HG02763 (cell line): ENCODE measurements around the gene VWF.
"Not testable (repeated sequence)": the region's sequence is repeated elsewhere in the genome, so short reads cannot be mapped to it uniquely, and the experiment has no call there.

Source experiments
- ATAC-seq: cut with Tn5 transposase; IDR thresholded peaks from one replicate; pipeline ENCODE4 v1.9.1; 2021; ENCODE audit warnings: mild to moderate bottlenecking, moderate library complexity; ENCODE audit not compliant: unreplicated experiment

The VWF gene

DNA sequence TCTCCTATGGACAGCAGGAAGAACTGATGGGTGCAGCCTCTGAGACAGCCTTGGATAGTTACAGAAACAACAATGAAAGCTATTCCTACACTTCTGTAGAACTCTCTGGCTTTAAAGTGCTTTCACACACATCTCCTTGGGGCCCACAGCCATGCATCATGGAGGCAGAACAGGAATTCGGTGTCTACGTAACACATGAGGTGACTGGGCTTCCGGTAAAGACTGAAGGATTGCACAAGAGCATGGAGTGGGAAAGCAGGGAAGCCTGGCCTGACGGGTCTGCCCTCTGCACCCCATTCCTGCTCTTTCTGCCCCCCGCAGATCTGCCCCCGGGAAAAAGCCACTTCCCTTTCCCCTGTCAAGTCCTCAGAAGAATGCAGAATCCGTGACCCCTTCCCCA is 82.6 kb downstream of the VWF start:
- no peak for ATAC-seq

DNA sequence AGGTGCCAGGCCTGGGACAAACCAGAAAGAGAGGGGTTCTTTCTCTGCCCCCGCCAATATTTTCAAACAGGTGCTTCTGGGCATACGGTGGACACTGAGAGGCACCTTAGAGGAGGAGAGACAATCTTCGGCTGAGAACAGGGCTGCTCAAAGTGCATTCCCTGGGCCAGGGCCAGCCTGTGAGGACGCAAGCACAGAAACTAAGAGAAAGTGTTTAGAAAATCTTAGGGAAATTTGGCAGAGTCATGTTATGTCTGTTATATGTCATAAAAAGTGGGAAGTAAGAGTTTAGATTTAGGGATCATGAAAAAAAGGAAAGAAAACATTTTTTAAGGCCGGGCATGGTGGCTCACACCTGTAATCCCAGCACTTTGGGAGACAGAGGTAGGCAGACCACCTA is 83.7 kb downstream of the VWF start:
- no peak for ATAC-seq

DNA sequence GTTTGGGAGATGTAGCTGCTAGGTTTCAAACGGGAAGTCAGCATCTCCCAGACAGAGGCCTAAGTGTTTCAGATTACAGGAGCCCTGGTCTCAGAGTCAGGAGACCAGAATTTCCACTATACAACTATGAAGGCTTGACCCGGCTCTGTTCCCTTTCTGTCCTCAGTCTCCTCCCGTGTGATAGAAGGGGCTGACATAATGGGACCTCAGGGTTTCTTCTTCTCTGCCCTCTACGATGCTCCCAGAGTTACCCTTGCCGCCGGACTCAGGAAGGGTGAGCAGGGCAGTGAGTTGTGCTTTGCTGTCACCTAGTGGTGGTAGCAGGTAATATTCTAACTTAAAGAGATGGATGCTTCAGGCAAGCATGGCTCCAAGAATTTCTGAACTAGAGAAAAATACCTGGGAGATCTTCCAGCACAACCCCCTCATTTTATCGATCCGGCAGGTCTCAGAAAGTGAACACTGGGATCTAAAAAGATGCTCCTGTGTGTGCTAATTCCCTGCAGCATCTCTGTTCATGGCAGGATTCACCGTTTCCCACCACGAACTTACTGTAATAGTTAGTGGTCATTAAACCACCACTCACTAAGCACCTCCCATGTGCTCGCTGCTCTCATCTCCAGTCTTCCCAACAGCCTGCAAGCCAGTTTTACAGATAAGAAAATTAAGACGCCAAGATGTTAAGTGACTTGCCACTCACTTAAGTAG is 84.4 kb downstream of the VWF start:
- no peak for ATAC-seq

DNA sequence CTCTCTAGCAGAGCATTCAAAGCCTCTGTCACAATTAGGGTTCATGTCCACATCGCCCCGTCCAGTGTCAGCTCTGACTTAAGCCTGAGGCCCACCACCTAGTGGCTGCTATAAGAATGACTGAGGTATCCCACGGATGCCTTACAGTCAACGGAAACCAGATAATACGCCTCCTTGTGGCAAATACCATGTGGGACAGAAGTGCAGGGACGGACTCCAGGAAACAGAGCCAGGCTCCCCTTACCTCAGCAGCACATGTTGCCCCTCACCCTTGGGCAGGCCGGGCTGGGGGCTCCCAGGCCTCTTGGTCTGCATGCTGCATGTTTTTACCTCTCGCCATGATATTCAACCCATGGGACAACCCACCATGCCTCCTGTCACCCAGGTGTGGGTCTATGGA is 86.3 kb downstream of the VWF start:
- no peak for ATAC-seq

DNA sequence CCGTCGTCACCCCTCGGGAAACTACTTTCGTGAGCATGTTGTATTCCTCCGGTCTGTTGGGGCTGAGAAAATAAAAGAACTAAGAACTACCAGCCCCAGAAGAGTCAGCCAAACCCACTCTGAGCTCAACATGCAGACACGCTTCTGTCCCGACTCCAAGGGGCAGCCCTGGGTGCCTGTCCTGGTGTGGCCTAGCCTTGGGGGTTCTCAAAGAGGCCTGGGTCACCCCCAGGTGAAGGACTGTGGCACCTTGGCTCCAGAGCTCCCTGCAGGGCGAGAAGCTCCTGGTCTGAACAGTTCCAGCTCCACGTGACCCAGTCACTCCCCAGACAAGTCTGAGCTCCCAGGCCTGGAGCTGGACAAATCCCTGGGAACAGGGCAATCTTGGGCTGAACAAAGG is 87.0 kb downstream of the VWF start:
- ATAC-seq: no peak

DNA sequence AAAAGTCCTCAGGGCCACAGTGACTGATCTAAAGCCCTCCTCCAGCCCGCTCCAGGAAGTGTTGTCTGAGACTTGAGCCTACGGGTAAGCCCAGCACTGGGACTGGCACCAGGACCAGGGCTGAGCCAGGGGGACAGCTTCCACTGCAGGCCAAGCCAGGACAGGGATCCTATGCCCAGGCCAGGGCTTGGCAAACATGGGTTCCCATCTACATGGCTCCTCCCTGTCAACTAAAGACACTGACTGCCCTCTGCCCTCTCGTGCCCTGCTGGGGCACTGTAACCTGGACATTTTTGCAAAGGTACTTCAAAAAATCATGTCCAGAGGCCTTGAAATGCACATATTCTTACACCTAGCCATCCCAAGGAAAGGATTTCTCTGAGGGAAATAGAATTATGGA is 88.0 kb downstream of the VWF start:
- no peak for ATAC-seq

DNA sequence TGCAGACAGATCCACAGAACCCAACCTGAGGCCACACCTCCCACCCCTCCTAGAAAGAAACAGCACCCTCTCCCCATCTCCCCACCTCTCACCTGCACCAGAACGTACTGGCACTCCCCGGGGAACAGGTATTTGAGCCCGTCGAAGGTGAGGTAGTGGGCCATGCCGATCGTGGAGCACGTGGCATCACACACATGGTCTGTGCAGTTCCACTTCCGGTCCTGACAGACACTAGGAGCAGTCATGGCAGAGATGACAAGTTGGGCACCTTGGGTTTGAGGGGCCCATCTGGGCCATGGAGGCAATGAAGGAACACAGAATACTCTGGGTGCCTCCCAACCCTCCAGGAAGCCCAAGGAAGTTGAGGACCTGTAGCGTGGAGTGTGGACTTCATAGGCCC is 89.9 kb downstream of the VWF start:
- no peak for ATAC-seq

DNA sequence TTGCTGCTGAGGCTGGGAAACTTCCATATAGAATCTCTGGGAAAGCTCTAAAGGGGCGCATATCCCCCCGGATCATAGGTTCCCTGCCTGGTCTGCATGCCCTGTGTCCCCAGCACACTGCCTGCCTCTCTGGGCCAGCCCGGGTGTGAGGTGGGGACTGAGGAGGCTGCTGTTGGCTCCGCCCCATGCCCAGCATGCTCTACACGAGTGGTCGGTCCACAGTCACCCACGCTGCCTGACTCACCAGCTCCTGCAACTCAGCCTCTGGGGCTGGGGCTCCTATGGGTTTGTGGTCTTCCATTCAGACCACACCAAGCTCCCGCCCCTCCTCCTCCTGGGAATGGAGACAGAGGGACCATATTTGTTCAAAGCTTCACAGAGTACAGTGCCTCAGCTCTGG is 90.9 kb downstream of the VWF start:
- ATAC-seq: no peak

DNA sequence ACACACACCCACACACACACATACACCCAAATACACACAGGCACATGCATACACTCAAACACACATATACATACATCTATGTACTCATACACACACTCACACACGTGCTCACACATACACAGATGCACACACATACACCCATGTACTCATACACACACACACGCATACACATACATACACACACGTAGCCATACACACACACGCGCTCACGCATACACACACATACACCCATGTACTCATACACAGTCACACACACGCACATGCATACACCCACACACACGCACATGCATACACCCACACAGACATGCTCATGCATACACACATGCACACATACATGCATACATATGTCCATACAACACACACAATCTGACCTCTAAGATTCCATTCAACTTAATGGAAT is 91.7 kb downstream of the VWF start:
- no peak for ATAC-seq

DNA sequence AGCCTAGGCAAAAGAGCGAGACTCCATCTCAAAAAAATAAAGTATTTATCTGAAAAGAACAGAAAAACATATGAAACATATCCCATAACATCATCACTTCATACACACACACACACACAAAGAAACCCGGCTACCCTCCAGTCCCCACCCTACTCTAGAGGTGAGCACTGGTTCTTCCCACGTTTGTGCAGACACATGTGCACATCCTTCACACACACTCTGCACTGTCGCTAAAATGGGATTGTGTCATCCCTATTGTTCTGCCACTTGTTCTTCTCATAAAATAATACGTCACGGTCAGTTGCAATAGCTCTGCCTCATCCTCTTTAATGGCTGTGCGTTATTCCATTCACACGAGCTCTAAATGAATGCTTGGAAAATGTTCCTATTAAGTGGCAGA is 93.5 kb downstream of the VWF start:
- no peak for ATAC-seq

DNA sequence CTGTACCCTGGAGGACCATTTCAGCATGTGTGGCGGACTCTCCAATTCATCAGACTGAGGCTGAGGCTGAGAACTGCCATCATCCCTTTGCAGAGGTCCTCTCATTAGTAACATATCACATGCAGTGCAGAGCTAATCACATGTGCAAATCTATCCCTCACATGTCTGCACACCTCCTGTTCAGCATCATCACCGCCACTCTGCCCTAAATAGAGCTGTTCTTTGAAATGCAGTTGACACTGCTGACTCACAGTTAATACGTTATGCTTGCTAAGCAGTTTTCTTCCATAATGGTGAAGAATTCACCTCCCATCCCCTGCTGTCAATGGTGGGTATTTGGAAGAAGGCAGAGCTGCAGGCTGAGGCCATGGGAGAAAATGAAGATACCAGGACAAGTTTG is 94.4 kb downstream of the VWF start:
- ATAC-seq: no peak

DNA sequence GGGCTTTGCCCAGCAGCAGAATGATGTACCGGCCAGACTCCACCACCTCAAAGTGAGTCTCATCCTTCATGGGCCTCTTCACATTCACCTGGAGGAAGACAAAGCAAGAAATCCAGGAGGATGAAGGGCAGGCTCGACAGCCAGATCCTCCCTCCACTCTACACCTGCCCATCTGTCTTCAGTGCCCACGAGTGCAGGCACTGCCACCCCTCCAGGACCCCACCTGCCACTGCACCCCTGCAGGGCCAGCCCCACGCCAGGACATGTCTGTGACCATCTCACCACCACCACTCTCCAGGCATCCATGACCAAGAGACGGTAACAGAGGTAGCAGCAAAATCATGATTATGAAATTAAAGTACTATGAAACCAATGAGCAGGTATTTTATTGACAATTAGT is 95.1 kb downstream of the VWF start:
- no peak for ATAC-seq

DNA sequence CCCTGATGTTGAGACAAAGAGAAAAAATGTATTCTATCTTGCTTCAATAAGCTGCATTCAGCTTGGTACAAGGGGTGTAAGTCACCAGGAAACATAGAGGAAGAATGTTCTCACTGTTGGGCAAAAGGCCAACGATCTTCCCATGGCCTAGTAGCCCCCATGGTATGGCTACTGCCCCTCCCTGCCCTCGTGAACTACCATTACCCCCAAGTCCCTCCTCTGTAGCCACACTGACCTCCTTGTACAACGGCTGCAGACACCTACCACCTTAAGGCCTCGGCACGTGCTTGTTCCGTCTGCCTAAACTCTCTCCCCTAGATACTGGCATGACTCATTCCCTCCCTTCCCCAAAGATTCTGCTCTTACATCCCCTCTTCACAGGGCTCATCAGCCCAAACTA is 97.5 kb downstream of the VWF start:
- ATAC-seq: no peak

DNA sequence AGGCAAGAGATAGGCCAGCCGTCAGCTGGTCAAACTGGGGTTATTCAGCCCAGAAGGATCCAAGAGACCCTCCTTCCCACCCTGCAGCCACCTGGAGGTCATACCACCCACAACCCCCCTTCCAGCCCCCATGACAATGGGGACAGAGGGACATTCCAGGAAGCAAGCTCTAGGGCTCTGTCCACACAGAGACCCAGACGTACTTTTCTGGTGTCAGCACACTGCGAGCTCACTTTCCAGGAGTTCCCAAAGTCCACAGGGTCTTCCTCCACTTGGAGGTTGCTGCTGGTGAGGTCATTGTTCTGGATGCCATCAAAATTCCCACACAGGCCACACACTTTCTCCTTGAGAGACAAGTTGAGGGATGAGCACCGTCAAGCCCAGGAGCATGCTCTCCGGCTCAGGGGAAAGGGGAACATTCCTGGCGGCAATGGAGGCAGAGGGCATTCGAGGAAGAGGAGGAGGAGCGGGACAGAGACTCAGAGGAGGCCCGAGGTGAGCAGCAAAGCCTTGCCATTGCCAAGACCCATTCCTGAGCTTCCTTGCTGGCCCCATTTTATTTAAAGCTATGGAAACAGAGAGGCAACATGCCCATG is 98.7 kb downstream of the VWF start:
- not testable (repeated sequence) for ATAC-seq

DNA sequence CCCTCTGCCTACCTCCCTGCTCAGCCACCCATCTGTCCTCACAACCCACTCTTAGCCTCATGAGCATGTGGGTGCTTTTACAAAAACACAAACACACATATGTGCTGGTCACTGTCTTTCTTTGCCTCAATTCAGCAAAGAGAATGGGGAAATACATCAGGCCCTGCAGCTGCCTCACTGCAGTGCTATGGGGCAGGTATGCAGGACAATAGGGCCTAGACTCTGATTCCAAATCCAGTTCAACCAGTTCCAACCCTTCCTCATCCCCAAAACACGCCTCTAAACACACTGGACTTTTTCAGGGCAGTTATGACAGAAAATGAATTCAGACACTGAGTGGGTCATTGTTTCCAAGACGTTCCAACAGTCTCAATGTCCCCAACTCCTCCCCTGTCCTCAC is 100.4 kb downstream of the VWF start:
- not testable (repeated sequence) for ATAC-seq

DNA sequence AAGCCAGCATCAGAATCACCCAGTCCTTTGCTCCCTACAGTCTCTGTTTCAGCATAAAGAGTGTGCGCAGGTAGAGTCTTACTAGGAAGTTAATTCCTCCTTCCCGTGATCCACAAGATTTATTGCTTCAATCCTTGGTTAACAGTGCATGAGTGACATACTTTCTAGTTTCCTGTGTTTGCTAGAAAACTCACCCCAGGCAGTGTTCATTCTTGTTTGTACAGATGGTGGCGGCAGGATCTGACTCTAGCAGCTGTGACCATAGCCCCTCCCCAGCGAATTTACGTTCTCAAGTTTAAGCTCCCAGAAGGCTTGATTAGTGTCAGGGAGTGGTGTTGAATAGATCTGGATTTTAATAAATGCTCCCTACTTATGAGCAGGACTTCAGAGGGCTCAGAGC is 103.5 kb downstream of the VWF start:
- no peak for ATAC-seq

DNA sequence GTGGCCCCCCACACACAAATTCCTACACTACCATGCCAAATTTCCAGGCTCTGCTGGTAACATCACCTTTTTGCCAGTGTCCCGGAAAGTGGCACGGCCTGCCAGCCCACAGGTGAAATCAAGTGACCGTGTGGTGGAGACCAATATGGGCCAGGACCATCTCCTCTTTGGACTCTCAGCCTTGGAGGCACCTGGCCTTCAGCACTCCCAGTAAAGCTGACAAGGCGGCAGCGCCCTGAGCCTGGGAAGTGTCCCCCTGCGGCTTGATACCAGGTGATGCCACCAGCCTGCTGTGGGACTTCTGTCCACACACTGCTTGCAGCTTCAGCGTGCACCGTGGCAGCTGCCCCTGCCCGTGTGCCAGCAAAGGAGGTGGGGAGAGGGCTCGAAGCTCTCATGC is 104.0 kb downstream of the VWF start:
- not testable (repeated sequence) for ATAC-seq

DNA sequence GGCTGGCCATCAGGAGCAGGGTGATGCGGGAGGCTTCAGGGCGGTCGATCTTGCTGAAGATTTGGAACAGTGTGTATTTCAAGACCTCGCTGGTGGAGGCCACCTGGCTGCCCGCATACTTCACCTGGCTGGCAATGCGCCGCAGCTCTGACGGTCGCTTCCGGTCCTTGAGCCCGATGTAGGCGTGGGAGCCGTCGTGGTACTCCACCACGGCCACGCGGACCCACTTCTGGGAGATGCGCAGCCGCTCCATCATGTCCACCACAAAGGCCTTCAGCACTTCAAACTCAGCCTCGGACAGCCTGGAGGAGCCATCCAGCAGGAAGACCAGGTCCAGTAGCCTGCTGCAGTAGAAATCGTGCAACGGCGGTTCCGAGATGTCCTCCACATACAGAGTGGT is 105.2 kb downstream of the VWF start:
- ATAC-seq: not testable (repeated sequence)

DNA sequence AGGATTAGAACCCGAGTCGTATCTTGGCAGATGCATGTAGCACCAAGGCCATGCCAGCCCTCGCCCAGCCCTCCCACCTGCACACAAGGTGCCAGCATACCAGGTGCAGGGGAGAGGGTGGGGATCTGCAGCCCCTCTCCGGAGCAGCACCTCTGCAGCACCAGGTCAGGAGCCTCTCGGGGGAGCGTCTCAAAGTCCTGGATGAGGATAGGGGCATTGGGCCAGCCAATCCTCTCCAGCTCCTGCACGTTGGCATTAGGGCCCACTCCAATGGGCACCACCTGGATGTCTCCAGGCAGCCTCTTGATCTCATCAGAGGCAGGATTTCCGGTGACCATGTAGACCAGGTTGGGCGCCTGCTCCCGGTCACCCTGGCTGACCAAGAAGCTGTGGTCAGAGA is 106.2 kb downstream of the VWF start:
- no peak for ATAC-seq

DNA sequence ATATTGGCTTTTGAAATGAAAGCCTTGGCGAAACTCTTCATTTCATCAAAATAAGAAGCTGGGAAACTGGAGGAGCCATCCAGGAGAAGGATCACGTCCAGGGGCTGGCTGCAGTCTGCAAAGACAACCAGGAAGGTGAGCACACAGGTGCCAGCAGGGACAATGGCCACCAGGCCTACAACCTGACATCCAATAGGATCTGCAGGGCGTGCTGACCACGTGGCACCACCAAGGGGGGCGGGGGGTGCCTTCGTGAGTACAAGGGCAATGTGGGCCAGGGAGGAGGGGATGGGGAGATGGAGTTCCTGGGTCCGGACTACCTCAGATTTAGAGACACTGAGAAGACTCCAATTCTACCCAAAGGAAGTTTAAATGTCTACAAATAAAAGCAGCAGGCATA is 107.7 kb downstream of the VWF start:
- no peak for ATAC-seq

DNA sequence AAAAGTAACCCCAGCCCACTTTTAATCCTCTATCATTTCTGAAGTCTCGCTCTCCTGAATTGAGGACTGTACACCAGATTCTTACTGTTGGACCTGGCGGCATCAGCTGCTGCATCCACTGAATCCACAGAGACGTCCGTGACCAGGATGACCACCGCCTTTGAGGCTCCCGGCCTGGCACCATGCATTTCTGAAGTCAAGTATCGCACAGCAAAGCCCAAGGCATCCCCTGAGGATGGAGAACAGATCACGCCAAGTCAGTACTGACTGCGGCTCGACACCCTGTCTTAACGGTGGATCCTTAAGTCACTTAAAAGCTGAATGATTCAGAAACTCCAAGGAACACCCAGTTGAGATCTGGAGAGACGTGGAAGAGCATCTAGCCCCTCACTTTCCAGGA is 108.5 kb downstream of the VWF start:
- ATAC-seq: not testable (repeated sequence)

DNA sequence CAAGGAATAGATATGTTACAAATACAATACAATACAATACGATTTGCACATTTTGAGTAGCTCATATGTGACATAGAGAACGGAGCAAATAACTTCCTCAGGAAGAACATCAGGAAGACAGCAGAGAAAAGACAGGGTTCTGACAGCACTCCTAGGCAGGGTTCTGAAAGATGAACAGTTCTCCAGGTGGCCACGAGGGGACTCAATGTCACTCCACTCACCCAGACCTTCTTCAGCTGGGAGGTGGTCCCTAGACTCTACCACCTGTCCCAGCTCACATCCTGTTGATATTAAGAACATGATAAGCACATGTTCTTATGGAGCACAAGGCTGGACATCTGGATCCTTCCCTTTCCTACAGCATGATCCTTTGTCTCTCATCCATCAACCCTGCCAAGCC is 109.2 kb downstream of the VWF start:
- not testable (repeated sequence) for ATAC-seq
